ENCODE measurements around the gene MECR. TPM values are rescaled to one million over a fixed set of nuclear protein-coding genes. Genes with fewer than 3 reads are reported as not detected.
A peak's percentile ranks its signal among the peaks of the same experiment; 100 is the strongest.

Gene MECR, protein sequence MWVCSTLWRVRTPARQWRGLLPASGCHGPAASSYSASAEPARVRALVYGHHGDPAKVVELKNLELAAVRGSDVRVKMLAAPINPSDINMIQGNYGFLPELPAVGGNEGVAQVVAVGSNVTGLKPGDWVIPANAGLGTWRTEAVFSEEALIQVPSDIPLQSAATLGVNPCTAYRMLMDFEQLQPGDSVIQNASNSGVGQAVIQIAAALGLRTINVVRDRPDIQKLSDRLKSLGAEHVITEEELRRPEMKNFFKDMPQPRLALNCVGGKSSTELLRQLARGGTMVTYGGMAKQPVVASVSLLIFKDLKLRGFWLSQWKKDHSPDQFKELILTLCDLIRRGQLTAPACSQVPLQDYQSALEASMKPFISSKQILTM
- total RNA-seq (2014; rRNA removed; shearing (Covaris generic); ENCODE audit: low replicate concordance): 9.9 and 17.3 TPM in 2 replicates

DNA sequence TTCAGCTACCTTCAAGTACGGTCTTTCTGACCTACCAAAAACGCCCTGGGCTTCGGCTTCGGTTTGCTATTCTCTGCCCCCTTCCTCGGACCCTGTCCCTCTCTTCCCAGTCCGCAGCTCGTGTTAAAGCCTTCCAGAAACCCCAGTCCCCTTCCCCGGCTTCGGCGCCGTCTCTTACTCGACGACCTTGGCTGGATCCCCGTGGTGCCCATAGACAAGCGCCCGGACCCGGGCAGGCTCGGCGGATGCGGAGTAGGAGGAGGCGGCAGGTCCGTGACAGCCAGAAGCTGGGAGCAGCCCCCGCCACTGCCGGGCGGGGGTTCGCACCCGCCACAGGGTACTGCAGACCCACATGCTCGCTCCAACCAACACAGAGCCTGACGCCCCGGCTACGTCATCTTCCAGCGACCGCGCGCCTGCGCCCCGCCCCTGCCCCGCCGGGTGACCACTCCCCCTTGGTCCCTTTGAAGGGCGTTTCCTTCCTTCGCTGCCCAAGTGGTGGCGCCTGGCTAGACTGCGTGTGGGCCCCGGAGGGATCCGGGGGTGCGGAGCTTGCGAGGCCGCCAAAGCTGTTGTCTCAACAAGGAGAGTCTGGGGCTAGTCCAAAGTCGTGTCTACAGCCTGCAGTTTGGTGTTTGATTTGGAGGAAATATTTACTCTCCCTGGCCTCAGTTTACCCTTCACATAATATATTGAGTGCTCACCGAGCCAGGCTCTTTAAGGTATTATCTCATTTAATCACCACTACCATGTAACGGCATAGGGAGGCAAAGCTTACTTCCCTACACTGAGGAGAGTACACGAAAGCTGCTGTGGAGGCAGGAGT is at the start of gene MECR:
Gene MECR (minus strand): TSS at position 382 of the 826 bp plus-strand sequence. CDS start 28 bp downstream, at position 354.
- in situ Hi-C loops (cut with HindIII; ENCODE audit: low pct_unique_long_range_greater_than_20kb, low sequenced_read_pairs): loop anchor here (25.0 kb wide), 1 partner anchor 132 kb away; no protein-coding TSS in a partner anchor
- DNase-seq (ENCODE audit: low read depth): peak; percentile 83

- in situ Hi-C loops (cut with HindIII; ENCODE audit: low pct_unique_long_range_greater_than_20kb, low sequenced_read_pairs): no loop called here
- DNase-seq (ENCODE audit: low read depth): no peak
These were observed 49.2 kb upstream of the MECR start for GRCh38 chr1:29279951-29280391.

DNA sequence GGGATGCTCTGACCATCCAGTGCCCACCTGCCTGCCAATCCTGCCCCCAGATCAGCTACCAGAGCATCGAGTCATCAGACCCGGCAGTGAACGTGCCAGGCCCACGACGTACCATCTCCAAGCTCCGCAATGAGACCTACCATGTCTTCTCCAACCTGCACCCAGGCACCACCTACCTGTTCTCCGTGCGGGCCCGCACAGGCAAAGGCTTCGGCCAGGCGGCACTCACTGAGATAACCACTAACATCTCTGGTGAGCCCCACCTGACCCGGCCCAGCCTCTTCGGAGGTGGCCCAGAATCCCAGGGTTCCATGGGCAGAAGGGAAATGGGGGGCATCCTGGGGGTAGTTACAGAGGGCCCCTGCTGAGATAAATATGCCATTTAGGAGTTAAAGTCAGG is 48.7 kb upstream of the MECR start:
- in situ Hi-C loops (cut with HindIII; ENCODE audit: low pct_unique_long_range_greater_than_20kb, low sequenced_read_pairs): no loop called here
- DNase-seq (ENCODE audit: low read depth): no peak

GRCh38 chr1:29278124-29278523 is 47.4 kb upstream of the MECR start:
- in situ Hi-C loops (cut with HindIII; ENCODE audit: low pct_unique_long_range_greater_than_20kb, low sequenced_read_pairs): no loop called here
- no peak for DNase-seq (ENCODE audit: low read depth)

DNA sequence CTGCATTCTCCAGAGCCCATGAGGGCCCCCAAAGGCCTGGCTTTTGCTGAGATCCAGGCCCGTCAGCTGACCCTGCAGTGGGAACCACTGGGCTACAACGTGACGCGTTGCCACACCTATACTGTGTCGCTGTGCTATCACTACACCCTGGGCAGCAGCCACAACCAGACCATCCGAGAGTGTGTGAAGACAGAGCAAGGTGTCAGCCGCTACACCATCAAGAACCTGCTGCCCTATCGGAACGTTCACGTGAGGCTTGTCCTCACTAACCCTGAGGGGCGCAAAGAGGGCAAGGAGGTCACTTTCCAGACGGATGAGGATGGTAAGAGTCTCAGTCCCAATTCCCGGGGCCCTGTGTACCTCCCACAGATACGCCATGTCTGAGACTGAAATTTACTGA is 44.7 kb upstream of the MECR start:
- in situ Hi-C loops (cut with HindIII; ENCODE audit: low pct_unique_long_range_greater_than_20kb, low sequenced_read_pairs): no loop called here
- no peak for DNase-seq (ENCODE audit: low read depth)

- in situ Hi-C loops (cut with HindIII; ENCODE audit: low pct_unique_long_range_greater_than_20kb, low sequenced_read_pairs): no loop called here
- no peak for DNase-seq (ENCODE audit: low read depth)
These were observed 41.6 kb upstream of the MECR start for GRCh38 chr1:29272147-29272907.

DNA sequence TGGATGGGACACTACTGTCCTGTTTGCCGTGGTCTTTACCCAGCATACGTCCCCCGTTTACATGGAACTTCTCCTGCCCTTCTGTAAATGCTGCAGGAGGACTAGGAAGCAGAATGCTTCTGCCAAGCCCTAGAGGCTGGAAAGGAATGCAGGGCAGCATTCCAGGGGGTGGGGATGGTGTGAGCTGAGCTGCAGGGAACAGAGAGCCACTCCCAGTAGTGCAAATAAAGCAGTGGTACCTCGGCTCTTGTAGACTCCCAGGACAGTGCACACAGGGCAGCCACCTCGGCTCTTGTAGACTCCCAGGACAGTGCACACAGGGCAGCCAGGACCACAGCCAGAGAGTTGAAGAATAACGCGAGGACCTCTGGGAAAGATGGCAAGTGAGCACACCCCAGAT is 41.0 kb upstream of the MECR start:
- DNase-seq (ENCODE audit: low read depth): peak; percentile 31
- in situ Hi-C loops (cut with HindIII; ENCODE audit: low pct_unique_long_range_greater_than_20kb, low sequenced_read_pairs): no loop called here

DNA sequence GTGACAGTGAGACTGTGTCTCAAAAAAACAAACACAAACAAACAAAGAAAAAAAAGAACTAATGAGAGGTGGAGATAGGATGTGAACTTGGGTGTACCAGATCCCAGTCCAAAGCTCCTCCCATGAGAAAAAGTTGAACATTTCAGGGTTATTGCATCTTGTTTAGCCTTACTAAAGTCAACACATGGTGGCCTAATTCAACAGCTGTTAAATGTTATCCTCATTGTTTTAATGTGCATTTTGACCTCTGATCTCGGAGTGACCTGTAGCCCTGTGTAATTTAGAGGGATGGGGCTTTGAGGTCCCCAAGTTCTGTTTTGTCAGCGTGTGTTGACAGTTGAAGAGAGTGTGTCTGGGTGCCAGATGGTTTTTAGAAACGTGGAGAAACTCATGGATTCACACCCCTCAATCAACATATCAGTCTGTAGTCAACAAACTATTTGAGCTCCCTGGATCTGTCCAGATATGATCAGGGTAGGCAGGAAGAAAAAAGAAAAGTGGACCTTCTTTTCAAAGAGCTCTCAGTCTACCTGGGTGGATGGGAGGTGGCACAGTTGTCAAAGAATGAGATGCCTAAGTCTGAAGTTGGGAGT is 40.3 kb upstream of the MECR start:
- in situ Hi-C loops (cut with HindIII; ENCODE audit: low pct_unique_long_range_greater_than_20kb, low sequenced_read_pairs): no loop called here
- no peak for DNase-seq (ENCODE audit: low read depth)

DNA sequence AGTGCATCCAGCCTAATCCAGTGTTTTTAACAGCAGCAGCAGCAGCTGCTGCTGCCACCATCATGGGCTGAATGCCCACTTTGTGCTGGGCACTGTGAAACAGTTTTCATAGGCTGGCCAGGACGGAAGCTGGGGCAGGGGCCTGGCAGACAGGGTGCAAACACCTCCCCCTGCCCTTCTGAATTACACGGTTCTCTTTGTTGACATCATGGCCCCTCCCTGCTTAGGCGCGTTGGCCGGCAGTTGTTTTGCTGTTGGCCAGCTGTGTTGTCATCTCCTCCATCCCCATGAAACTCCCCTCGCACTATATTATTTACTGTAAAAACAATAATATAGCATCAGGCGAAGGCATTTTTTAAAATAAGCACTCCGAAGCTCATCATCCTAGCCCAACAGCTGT is 38.6 kb upstream of the MECR start:
- in situ Hi-C loops (cut with HindIII; ENCODE audit: low pct_unique_long_range_greater_than_20kb, low sequenced_read_pairs): no loop called here

GRCh38 chr1:29267321-29268070 is 36.8 kb upstream of the MECR start:
- in situ Hi-C loops (cut with HindIII; ENCODE audit: low pct_unique_long_range_greater_than_20kb, low sequenced_read_pairs): no loop called here
- DNase-seq (ENCODE audit: low read depth): no peak

More for the DNA sequence above, 38.6 kb upstream of the MECR start:
- no peak for DNase-seq (ENCODE audit: low read depth)

DNA sequence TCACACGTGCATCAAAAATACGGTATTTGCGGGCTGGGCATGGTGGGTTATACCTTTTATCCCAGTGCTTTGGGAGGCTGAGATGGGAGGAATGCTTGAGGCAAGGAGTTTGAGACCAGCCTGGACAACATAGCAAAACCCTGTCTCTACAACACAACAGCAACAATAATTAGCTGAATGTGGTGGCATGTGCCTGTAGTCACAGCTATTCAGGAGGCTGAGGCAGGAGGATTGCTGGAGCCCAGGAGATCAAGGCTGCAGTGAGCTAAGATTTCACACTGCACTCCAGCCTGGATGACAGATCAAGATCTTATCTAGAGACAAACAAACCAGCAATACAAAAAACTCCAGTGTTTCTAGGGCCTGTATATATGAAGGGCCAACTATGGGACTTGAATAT is 36.2 kb upstream of the MECR start:
- in situ Hi-C loops (cut with HindIII; ENCODE audit: low pct_unique_long_range_greater_than_20kb, low sequenced_read_pairs): no loop called here
- no peak for DNase-seq (ENCODE audit: low read depth)

- in situ Hi-C loops (cut with HindIII; ENCODE audit: low pct_unique_long_range_greater_than_20kb, low sequenced_read_pairs): no loop called here
- no peak for DNase-seq (ENCODE audit: low read depth)
These were observed 34.1 kb upstream of the MECR start for GRCh38 chr1:29264773-29265389.

- no peak for DNase-seq (ENCODE audit: low read depth)
- in situ Hi-C loops (cut with HindIII; ENCODE audit: low pct_unique_long_range_greater_than_20kb, low sequenced_read_pairs): no loop called here
These were observed 29.8 kb upstream of the MECR start for GRCh38 chr1:29260531-29260930.

- in situ Hi-C loops (cut with HindIII; ENCODE audit: low pct_unique_long_range_greater_than_20kb, low sequenced_read_pairs): no loop called here
- no peak for DNase-seq (ENCODE audit: low read depth)
These were observed 29.2 kb upstream of the MECR start for GRCh38 chr1:29259802-29260441.

DNA sequence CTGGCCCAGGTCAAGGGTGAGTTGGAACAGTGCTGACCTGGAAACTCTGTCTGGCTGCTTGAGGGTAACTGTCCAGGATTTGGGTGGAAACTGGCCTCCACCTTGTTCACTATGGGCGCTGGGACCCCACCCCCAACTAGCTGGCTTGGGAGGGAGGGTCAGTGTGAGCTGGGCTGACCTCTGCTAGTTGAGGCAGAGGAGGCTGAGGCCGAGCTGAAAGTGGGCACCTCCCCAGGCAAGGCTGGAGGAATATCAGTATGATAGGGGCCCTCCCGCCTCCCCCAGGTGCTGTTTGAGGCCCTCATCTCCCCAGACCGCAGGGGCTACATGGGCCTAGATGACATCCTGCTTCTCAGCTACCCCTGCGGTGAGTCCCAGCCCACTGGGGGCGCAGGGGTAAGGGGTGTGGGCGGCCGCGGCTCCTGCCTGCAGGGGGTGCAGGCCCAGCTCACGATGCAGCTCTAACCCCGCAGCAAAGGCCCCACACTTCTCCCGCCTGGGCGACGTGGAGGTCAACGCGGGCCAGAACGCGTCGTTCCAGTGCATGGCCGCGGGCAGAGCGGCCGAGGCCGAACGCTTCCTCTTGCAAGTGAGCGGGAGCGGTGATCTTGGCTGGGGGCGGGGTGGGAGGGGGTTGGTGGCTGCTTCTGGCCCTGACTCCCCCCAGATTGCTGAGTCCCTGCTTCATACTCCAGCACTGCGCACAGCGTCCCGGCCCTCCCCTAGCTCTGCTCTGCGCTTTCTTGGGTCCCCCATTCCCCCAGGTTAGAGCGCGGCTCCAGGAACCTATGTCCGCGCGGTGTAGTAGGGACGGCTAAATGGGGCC is 28.5 kb upstream of the MECR start:
- no peak for DNase-seq (ENCODE audit: low read depth)
- in situ Hi-C loops (cut with HindIII; ENCODE audit: low pct_unique_long_range_greater_than_20kb, low sequenced_read_pairs): no loop called here

Data from Caki2 (cell line).